K562 (cell line): ENCODE results near the gene IL1R1.

Experiments used
- C11orf30 ChIP-seq: fragments of 450-650 bp; IDR thresholded peaks from 2 replicates; pipeline ENCODE4 v1.6.1; 2016; ENCODE audit warnings: low read depth, mild to moderate bottlenecking
- CTCF ChIP-seq, 3 experiments: IDR thresholded peaks in 2 of 3; conservative IDR thresholded peaks in 1 of 3; 2 replicates each; pipeline ENCODE4 v1.5.1; 2011 to 2012; ENCODE audit warnings: low read length in 3 of 3, mild to moderate bottlenecking in 3 of 3, control low read depth in 2 of 3, improper control_type of control experiment in 1 of 3, inconsistent platforms in 1 of 3, low read depth in 1 of 3, mixed read lengths in 1 of 3, moderate library complexity in 1 of 3; ENCODE audit not compliant: insufficient read depth in 2 of 3
- FOSL1 ChIP-seq: fragments of 200-800 bp; sonication (Bioruptor generic); conservative IDR thresholded peaks from 2 replicates; pipeline ENCODE4 v1.6.1; 2016; ENCODE audit warnings: missing genetic modification characterization, missing compliant biosample characterization
- FOXJ3 ChIP-seq: sonication (generic); formaldehyde crosslinking; IDR thresholded peaks from 2 replicates; pipeline ENCODE4 v1.4.0; 2020; ENCODE audit warnings: mild to moderate bottlenecking, missing genetic modification reagents
- FOXP1 ChIP-seq: sonication (generic); formaldehyde crosslinking; IDR thresholded peaks from 2 replicates; pipeline ENCODE4 v1.8.0; 2022; ENCODE audit warnings: mild to moderate bottlenecking, missing genetic modification reagents
- GTF2E2 ChIP-seq: fragments of 200-800 bp; sonication (Bioruptor generic); IDR thresholded peaks from 2 replicates; pipeline ENCODE4 v1.6.1; 2016; ENCODE audit warnings: missing genetic modification characterization, missing compliant biosample characterization
- KDM5B ChIP-seq: fragments of 200-600 bp; sonication (generic); IDR thresholded peaks from 2 replicates; pipeline ENCODE4 v1.6.1; 2012; ENCODE audit warnings: low read depth, mild to moderate bottlenecking, moderate library complexity, low read length, control low read depth, inconsistent platforms; ENCODE audit not compliant: insufficient replicate concordance
- LEF1 ChIP-seq: fragments of 450-650 bp; IDR thresholded peaks from 2 replicates; pipeline ENCODE4 v1.6.1; 2016; ENCODE audit warnings: mild to moderate bottlenecking
- POLR2A ChIP-seq: fragments of 450-650 bp; conservative IDR thresholded peaks from 2 replicates; pipeline ENCODE4 v1.6.1; 2016
- SRF ChIP-seq, 2 experiments: fragments of 250-450, 450-650 bp in 1 of 2; sonication (Bioruptor Pico) in 1 of 2; sonication (generic) in 1 of 2; formaldehyde crosslinking; IDR thresholded peaks; 2 replicates each; pipeline versions ENCODE4 v1.5.0 to v1.5.1; 2020 to 2022; ENCODE audit warnings: mild to moderate bottlenecking in 1 of 2, missing genetic modification reagents in 1 of 2

- no peak for TF ChIP-seq FOXJ3
- TF ChIP-seq SRF (CRISPR knock-in tag; IDR thresholded peaks at IDR 0.05) = no peak
- no peak for TF ChIP-seq C11orf30
- TF ChIP-seq LEF1 = no peak
- no peak for TF ChIP-seq KDM5B
- no peak for TF ChIP-seq GTF2E2 (tag)
- no peak for TF ChIP-seq POLR2A
- no peak for TF ChIP-seq FOXP1 (CRISPR knock-in tag)
- no peak for TF ChIP-seq FOSL1 (tag)
- no peak for TF ChIP-seq CTCF (IDR thresholded peaks at IDR 0.05 in 2 of 3, conservative IDR thresholded peaks at IDR 0.05 in 1 of 3; ENCODE audit: insufficient read depth in 2 of 3, low read depth in 1 of 3, low read length in 3 of 3)
Observed at GRCh38 chr2:102217032-102217431, 74.5 kb downstream of the IL1R1 start.
